Subcutaneous adipose tissue (tissue), 4 donors: ENCODE results near the gene AZGP1. TPM values are rescaled to one million over a fixed set of nuclear protein-coding genes. Genes with fewer than 3 reads are reported as not detected.

ENCODE experiments used
- CTCF ChIP-seq: fragments of 450-650 bp; IDR thresholded peaks from one replicate; pipeline ENCODE4 v1.5.1; 2016; ENCODE audit warnings: low read depth, mild to moderate bottlenecking, control low read depth, antibody characterized with exemption, moderate library complexity
- total RNA-seq, 4 donors: library from RNA; depleted of rRNA; stranded (reverse); fragments of >200 nt; gene quantifications; one replicate each; pipeline ENCODE4 v1.1.0, GENCODE V29; 2016

The AZGP1 gene
- total RNA-seq, 4 donors from 2014 or later, result 31.5 to 411 (median 51.0) TPM

GRCh38 chr7:99943641-99944496 is 32.0 kb downstream of the AZGP1 start:
- TF ChIP-seq CTCF, result no peak

GRCh38 chr7:99938296-99938695 is 37.5 kb downstream of the AZGP1 start:
- no peak for TF ChIP-seq CTCF

- no peak for TF ChIP-seq CTCF
These were observed 45.5 kb downstream of the AZGP1 start for GRCh38 chr7:99930376-99930775.

- no peak for TF ChIP-seq CTCF
These were observed 46.1 kb downstream of the AZGP1 start for GRCh38 chr7:99929730-99930053.

- TF ChIP-seq CTCF, result no peak
These were observed 46.7 kb downstream of the AZGP1 start, which contains the start of gene GJC3 for GRCh38 chr7:99928994-99929729. Gene GJC3 (minus strand): TSS chr7:99929620. CDS start chr7:99929620, 0 bp downstream.

GRCh38 chr7:99928188-99928587 is 47.6 kb downstream of the AZGP1 start:
- TF ChIP-seq CTCF, result no peak

GRCh38 chr7:99927536-99927935 is 48.3 kb downstream of the AZGP1 start:
- TF ChIP-seq CTCF, result no peak
